HEK293 (cell line): ENCODE data around the gene OR2J3.

Source experiments
- CTCF ChIA-PET: fragments of 350-600 bp; formaldehyde crosslinking; extraction: SDS; loops from one replicate; lab custom pipeline; 2021; ENCODE audit warnings: antibody characterized with exemption; lab: Yijun Ruan, JAX
- POLR2A ChIA-PET: fragments of 300-600 bp; formaldehyde crosslinking; extraction: SDS; loops from one replicate; lab custom pipeline; 2020; ENCODE audit warnings: antibody characterized with exemption, inconsistent platforms; lab: Yijun Ruan, JAX
- H3K27ac ChIP-seq: fragments of 200-500 bp; sonication (Bioruptor generic); 2 replicates; pipeline ENCODE4 v1.5.1; 2014; ENCODE audit warnings: low read depth, low read length, control low read depth, inconsistent platforms; ENCODE audit errors: extremely low read depth
- H3K36me3 ChIP-seq, 2 experiments: fragments of 200-500 bp in 1 of 2; sonication (Bioruptor generic) in 1 of 2; 1 replicate in 1 of 2; 2 replicates in 1 of 2; pipeline ENCODE4 v1.5.1; 2014 to 2017; ENCODE audit warnings: inconsistent platforms in 2 of 2, low read length in 2 of 2; ENCODE audit not compliant: control insufficient read depth in 2 of 2, insufficient read depth in 1 of 2
- H3K4me1 ChIP-seq: fragments of 200-500 bp; sonication (Bioruptor generic); 2 replicates; pipeline ENCODE4 v1.5.1; 2014; ENCODE audit warnings: mild to moderate bottlenecking, low read length, inconsistent platforms; ENCODE audit not compliant: control insufficient read depth, insufficient read depth
- H3K4me3 ChIP-seq: 2 replicates; pipeline ENCODE4 v1.5.1; 2011; ENCODE audit warnings: low read depth, mild to moderate bottlenecking, control low read depth, low read length, moderate library complexity
- H3K9me3 ChIP-seq: fragments of 200-500 bp; sonication (Bioruptor generic); 2 replicates; pipeline ENCODE4 v1.5.1; 2014; ENCODE audit warnings: low read depth, low read length, inconsistent platforms; ENCODE audit not compliant: control insufficient read depth, insufficient read depth
- HOXD13 ChIP-seq: sonication (generic); formaldehyde crosslinking; IDR thresholded peaks from 2 replicates; pipeline ENCODE4 v1.8.0; 2022; ENCODE audit warnings: missing genetic modification reagents, borderline replicate concordance
- IKZF3 ChIP-seq: fragments of 450-650 bp; IDR thresholded peaks from 2 replicates; pipeline ENCODE4 v1.5.0; 2018; ENCODE audit warnings: missing biosample characterization, mild to moderate bottlenecking, missing genetic modification characterization, moderate library complexity
- MEIS1 ChIP-seq: sonication (generic); formaldehyde crosslinking; IDR thresholded peaks from 2 replicates; pipeline ENCODE4 v1.8.1; 2022; ENCODE audit warnings: missing genetic modification reagents, mild to moderate bottlenecking, borderline replicate concordance
- SCRT1 ChIP-seq: fragments of 450-650 bp; formaldehyde crosslinking; IDR thresholded peaks from 2 replicates; pipeline ENCODE4 v1.5.1; 2016; ENCODE audit warnings: missing biosample characterization, missing genetic modification characterization, borderline replicate concordance
- SETDB1 ChIP-seq: IDR thresholded peaks from one replicate; pipeline ENCODE4 v1.6.1; 2017; ENCODE audit warnings: mild to moderate bottlenecking, low read length, moderate library complexity, mixed read lengths; ENCODE audit not compliant: insufficient read length
- YY1 ChIP-seq: fragments of 450-650 bp; formaldehyde crosslinking; IDR thresholded peaks from 2 replicates; pipeline ENCODE4 v1.5.1; 2018; ENCODE audit warnings: missing biosample characterization, missing genetic modification characterization
- ZFP41 ChIP-seq: fragments of 450-650 bp; formaldehyde crosslinking; IDR thresholded peaks from 2 replicates; pipeline ENCODE4 v1.5.1; 2016; ENCODE audit warnings: missing biosample characterization, missing genetic modification characterization, borderline replicate concordance
- ZNF112 ChIP-seq: fragments of 450-650 bp; formaldehyde crosslinking; IDR thresholded peaks from 2 replicates; pipeline ENCODE4 v1.5.0; 2017; ENCODE audit warnings: missing biosample characterization, missing genetic modification characterization
- ZNF211 ChIP-seq: fragments of 450-650 bp; formaldehyde crosslinking; IDR thresholded peaks from 2 replicates; pipeline ENCODE4 v1.5.1; 2016; ENCODE audit warnings: low read depth, missing biosample characterization, missing genetic modification characterization
- ZNF266 ChIP-seq: fragments of 450-650 bp; formaldehyde crosslinking; IDR thresholded peaks from 2 replicates; pipeline ENCODE4 v1.5.1; 2016; ENCODE audit warnings: missing biosample characterization, missing genetic modification characterization, low read depth
- ZNF341 ChIP-seq: fragments of 450-650 bp; formaldehyde crosslinking; IDR thresholded peaks from 2 replicates; pipeline ENCODE4; 2016; ENCODE audit warnings: low read depth, missing biosample characterization, missing genetic modification characterization
- ZNF426 ChIP-seq: fragments of 450-650 bp; formaldehyde crosslinking; IDR thresholded peaks from 2 replicates; pipeline ENCODE4 v1.5.1; 2017; ENCODE audit warnings: missing biosample characterization, missing genetic modification characterization, mild to moderate bottlenecking, inconsistent platforms, moderate library complexity
- ZNF521 ChIP-seq: fragments of 450-650 bp; formaldehyde crosslinking; IDR thresholded peaks from 2 replicates; pipeline ENCODE4 v1.5.1; 2017; ENCODE audit warnings: missing biosample characterization, mild to moderate bottlenecking, missing genetic modification characterization
- ZNF558 ChIP-seq: fragments of 450-650 bp; formaldehyde crosslinking; IDR thresholded peaks from 2 replicates; pipeline ENCODE4 v1.5.1; 2016; ENCODE audit warnings: missing biosample characterization, missing genetic modification characterization
- ZNF561 ChIP-seq: fragments of 450-650 bp; IDR thresholded peaks from 2 replicates; pipeline ENCODE4 v1.5.1; 2018; ENCODE audit warnings: missing biosample characterization, missing genetic modification characterization, borderline replicate concordance
- ZNF76 ChIP-seq: fragments of 450-650 bp; formaldehyde crosslinking; IDR thresholded peaks from 2 replicates; pipeline ENCODE4; 2016; ENCODE audit warnings: low read depth, missing biosample characterization, missing genetic modification characterization, borderline replicate concordance
- ZNF776 ChIP-seq: fragments of 450-650 bp; formaldehyde crosslinking; IDR thresholded peaks from 2 replicates; pipeline ENCODE4 v1.5.0; 2017; ENCODE audit warnings: missing biosample characterization, missing genetic modification characterization, borderline replicate concordance
- ZSCAN30 ChIP-seq: fragments of 450-650 bp; IDR thresholded peaks from 2 replicates; pipeline ENCODE4 v1.5.1; 2018; ENCODE audit warnings: missing biosample characterization, mild to moderate bottlenecking, missing genetic modification characterization, moderate library complexity
- TF ChIP-seq, protein P1 (sequence below): fragments of 450-650 bp; formaldehyde crosslinking; IDR thresholded peaks from 2 replicates; pipeline ENCODE4 v1.5.1; 2016; ENCODE audit warnings: missing biosample characterization, missing genetic modification characterization
- TF ChIP-seq, protein P2 (sequence below): fragments of 450-650 bp; formaldehyde crosslinking; IDR thresholded peaks from 2 replicates; pipeline ENCODE4 v1.5.1; 2016; ENCODE audit warnings: missing biosample characterization, missing genetic modification characterization
- TF ChIP-seq, protein P3 (sequence below): fragments of 450-650 bp; formaldehyde crosslinking; IDR thresholded peaks from 2 replicates; pipeline ENCODE4 v1.5.1; 2016; ENCODE audit warnings: missing biosample characterization, missing genetic modification characterization, low read depth
- TF ChIP-seq, protein P4 (sequence below): fragments of 450-650 bp; formaldehyde crosslinking; IDR thresholded peaks from 2 replicates; pipeline ENCODE4 v1.5.1; 2016; ENCODE audit warnings: missing biosample characterization, missing genetic modification characterization
- TF ChIP-seq, protein P5 (sequence below): fragments of 450-650 bp; formaldehyde crosslinking; IDR thresholded peaks from 2 replicates; pipeline ENCODE4 v1.5.1; 2017; ENCODE audit warnings: missing biosample characterization, missing genetic modification characterization

The OR2J3 gene

DNA sequence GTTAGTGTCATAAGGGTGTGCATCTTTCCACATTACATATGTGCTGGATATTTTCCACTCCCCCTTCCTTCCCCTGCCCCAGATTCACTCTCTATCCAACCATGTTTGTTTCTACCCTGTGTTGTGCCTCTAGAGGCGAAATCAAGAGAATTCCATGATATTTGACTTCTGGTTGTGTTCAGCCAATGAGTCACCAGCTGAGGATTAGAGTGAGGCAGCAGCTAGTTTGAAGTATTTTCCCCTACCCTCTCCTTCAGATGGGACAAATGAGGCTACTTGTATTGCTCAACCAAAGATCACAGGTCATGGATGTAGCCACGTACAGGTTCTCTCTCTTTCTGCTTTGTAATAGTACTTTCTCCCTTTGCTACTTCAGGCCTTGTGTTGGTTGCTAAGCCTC, 38.3 kb downstream of the OR2J3 start:
- H3K27ac ChIP-seq, result no peak overlapping the region
- POLR2A ChIA-PET, result no interaction called here
- CTCF ChIA-PET, result interaction anchor here (0.6 kb wide), 1 partner anchor 37 kb away, joined by 3 read pairs; no protein-coding TSS in a partner anchor

DNA sequence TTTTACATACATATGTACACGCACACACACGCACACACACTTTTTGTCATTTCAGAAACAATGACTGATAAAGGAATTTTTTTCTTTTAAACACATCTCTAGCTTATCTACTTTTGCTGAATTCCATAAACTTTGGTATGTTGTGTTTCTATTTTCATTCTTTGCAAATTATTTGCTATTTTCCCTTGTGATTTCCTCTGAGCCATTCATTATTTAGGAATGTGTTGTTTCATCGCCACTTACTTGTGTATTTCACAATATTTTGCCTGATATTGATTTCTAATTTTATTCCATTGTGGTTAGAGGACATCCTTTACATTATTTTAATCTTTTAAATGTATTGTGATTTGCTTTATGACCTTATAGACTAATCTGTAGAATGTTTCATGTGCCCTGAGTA, 39.2 kb downstream of the OR2J3 start:
- CTCF ChIA-PET, result interaction anchor here (0.6 kb wide), 1 partner anchor 504 kb away, joined by 4 read pairs; no protein-coding TSS in a partner anchor
- Histone ChIP-seq H3K4me3 (no peak overlapping the region), H3K36me3 (no peaks in the 10 kb centered on the region), H3K9me3 (no peaks in the 10 kb centered on the region), H3K4me1 (no peaks in the 10 kb centered on the region), H3K27ac (no peak overlapping the region)
- TF ChIP-seq ZNF76 (tag by site-specific recombination), result no peak
- TF ChIP-seq SCRT1 (tag by site-specific recombination), result no peak
- no peak for TF ChIP-seq ZFP41
- no peak for TF ChIP-seq YY1
- TF ChIP-seq, protein P1, sequence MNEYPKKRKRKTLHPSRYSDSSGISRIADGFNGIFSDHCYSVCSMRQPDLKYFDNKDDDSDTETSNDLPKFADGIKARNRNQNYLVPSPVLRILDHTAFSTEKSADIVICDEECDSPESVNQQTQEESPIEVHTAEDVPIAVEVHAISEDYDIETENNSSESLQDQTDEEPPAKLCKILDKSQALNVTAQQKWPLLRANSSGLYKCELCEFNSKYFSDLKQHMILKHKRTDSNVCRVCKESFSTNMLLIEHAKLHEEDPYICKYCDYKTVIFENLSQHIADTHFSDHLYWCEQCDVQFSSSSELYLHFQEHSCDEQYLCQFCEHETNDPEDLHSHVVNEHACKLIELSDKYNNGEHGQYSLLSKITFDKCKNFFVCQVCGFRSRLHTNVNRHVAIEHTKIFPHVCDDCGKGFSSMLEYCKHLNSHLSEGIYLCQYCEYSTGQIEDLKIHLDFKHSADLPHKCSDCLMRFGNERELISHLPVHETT (tag by site-specific recombination), result no peak
- TF ChIP-seq ZNF112 (tag by site-specific recombination), result no peak
- TF ChIP-seq ZNF561 (tag by site-specific recombination), result no peak
- TF ChIP-seq, protein P2, sequence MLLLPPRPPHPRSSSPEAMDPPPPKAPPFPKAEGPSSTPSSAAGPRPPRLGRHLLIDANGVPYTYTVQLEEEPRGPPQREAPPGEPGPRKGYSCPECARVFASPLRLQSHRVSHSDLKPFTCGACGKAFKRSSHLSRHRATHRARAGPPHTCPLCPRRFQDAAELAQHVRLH (tag by site-specific recombination), result no peak
- TF ChIP-seq, protein P3, sequence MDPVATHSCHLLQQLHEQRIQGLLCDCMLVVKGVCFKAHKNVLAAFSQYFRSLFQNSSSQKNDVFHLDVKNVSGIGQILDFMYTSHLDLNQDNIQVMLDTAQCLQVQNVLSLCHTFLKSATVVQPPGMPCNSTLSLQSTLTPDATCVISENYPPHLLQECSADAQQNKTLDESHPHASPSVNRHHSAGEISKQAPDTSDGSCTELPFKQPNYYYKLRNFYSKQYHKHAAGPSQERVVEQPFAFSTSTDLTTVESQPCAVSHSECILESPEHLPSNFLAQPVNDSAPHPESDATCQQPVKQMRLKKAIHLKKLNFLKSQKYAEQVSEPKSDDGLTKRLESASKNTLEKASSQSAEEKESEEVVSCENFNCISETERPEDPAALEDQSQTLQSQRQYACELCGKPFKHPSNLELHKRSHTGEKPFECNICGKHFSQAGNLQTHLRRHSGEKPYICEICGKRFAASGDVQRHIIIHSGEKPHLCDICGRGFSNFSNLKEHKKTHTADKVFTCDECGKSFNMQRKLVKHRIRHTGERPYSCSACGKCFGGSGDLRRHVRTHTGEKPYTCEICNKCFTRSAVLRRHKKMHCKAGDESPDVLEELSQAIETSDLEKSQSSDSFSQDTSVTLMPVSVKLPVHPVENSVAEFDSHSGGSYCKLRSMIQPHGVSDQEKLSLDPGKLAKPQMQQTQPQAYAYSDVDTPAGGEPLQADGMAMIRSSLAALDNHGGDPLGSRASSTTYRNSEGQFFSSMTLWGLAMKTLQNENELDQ, result no peak
- no peak for TF ChIP-seq ZNF521 (tag by site-specific recombination)
- TF ChIP-seq ZNF558 (tag by site-specific recombination), result no peak
- no peak for TF ChIP-seq SETDB1
- TF ChIP-seq, protein P4, sequence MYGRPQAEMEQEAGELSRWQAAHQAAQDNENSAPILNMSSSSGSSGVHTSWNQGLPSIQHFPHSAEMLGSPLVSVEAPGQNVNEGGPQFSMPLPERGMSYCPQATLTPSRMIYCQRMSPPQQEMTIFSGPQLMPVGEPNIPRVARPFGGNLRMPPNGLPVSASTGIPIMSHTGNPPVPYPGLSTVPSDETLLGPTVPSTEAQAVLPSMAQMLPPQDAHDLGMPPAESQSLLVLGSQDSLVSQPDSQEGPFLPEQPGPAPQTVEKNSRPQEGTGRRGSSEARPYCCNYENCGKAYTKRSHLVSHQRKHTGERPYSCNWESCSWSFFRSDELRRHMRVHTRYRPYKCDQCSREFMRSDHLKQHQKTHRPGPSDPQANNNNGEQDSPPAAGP (tag by site-specific recombination), result no peak
- TF ChIP-seq ZNF426 (tag by site-specific recombination), result no peak
- TF ChIP-seq ZNF266 (tag by site-specific recombination), result no peak
- TF ChIP-seq ZNF341, result no peak
- POLR2A ChIA-PET, result no interaction called here

More for the DNA sequence above, 38.3 kb downstream of the OR2J3 start:
- Histone ChIP-seq H3K4me3 (no peak overlapping the region), H3K36me3 (no peaks in the 10 kb centered on the region), H3K9me3 (no peaks in the 10 kb centered on the region), H3K4me1 (no peaks in the 10 kb centered on the region)
- TF ChIP-seq MEIS1 (CRISPR knock-in tag) (no peak), ZNF211 (tag by site-specific recombination) (no peak), IKZF3 (no peak), ZNF776 (tag by site-specific recombination) (no peak), ZSCAN30 (tag by site-specific recombination) (no peak), HOXD13 (CRISPR knock-in tag) (no peak), ZNF266 (tag by site-specific recombination) (no peak)
- TF ChIP-seq, protein P5, sequence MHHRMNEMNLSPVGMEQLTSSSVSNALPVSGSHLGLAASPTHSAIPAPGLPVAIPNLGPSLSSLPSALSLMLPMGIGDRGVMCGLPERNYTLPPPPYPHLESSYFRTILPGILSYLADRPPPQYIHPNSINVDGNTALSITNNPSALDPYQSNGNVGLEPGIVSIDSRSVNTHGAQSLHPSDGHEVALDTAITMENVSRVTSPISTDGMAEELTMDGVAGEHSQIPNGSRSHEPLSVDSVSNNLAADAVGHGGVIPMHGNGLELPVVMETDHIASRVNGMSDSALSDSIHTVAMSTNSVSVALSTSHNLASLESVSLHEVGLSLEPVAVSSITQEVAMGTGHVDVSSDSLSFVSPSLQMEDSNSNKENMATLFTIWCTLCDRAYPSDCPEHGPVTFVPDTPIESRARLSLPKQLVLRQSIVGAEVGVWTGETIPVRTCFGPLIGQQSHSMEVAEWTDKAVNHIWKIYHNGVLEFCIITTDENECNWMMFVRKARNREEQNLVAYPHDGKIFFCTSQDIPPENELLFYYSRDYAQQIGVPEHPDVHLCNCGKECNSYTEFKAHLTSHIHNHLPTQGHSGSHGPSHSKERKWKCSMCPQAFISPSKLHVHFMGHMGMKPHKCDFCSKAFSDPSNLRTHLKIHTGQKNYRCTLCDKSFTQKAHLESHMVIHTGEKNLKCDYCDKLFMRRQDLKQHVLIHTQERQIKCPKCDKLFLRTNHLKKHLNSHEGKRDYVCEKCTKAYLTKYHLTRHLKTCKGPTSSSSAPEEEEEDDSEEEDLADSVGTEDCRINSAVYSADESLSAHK (tag by site-specific recombination), result no peak
